Endothelial cell of umbilical vein (primary cell): ENCODE measurements around the gene HID1. TPM values are rescaled to one million over a fixed set of nuclear protein-coding genes. Genes with fewer than 3 reads are reported as not detected.

Experiments
- BruUV-seq: library from RNA; stranded (reverse); fragments of 400-500 nt; replicated peaks from 2 replicates; lab custom pipeline; 2021; lab: Mats Ljungman, UMichigan
- CTCF ChIA-PET: fragments of 300-600, 350-600 bp; sonication (Branson Sonifier 250); formaldehyde crosslinking; loops from one replicate; lab custom pipeline; 2021; ENCODE audit warnings: antibody characterized with exemption, inconsistent platforms; lab: Charles Lee
- POLR2A ChIA-PET: fragments of 300-600, 350-600 bp; sonication (Branson Sonifier 250); formaldehyde crosslinking; loops from one replicate; lab custom pipeline; 2021; ENCODE audit warnings: antibody characterized with exemption, inconsistent platforms; lab: Charles Lee
- DNase-seq: peaks from one replicate; pipeline ENCODE4 v3.0.0-alpha.2; 2011; ENCODE audit warnings: low read depth, low spot score
- FAIRE-seq: peaks from 2 replicates; lab custom pipeline; 2011; peaks lifted over from hg19 to GRCh38; lab: Jason Lieb, UNC
- H2AFZ ChIP-seq: 2 replicates; pipeline ENCODE4 v1.6.0; 2012; ENCODE audit warnings: low read depth, low read length, control low read depth, inconsistent platforms
- H3K27ac ChIP-seq: 2 replicates; pipeline ENCODE4 v1.5.1; 2011; ENCODE audit warnings: low read depth, mild to moderate bottlenecking, control low read depth, low read length, moderate library complexity; ENCODE audit not compliant: insufficient read depth
- H3K27me3 ChIP-seq, 2 experiments: 2 replicates each; pipeline versions ENCODE4 v1.6.0 to v1.6.1; 2011; ENCODE audit warnings: low read length in 2 of 2, mixed read lengths in 1 of 2; ENCODE audit not compliant: control insufficient read depth in 2 of 2, insufficient read depth in 2 of 2
- H3K36me3 ChIP-seq, 2 experiments: 2 replicates in 1 of 2; 3 replicates in 1 of 2; pipeline ENCODE4 v1.5.1; 2011; ENCODE audit warnings: low read length in 2 of 2, mild to moderate bottlenecking in 1 of 2, moderate library complexity in 1 of 2; ENCODE audit not compliant: control insufficient read depth in 2 of 2, insufficient read depth in 2 of 2; ENCODE audit errors: extremely low read depth in 1 of 2
- H3K4me1 ChIP-seq: 3 replicates; pipeline ENCODE4 v1.5.1; 2011; ENCODE audit warnings: mild to moderate bottlenecking, low read length; ENCODE audit not compliant: control insufficient read depth, insufficient read depth; ENCODE audit errors: extremely low read depth
- H3K4me2 ChIP-seq: 2 replicates; pipeline ENCODE4 v1.6.1; 2011; ENCODE audit warnings: low read length, control low read depth, mixed read lengths; ENCODE audit not compliant: insufficient read depth
- H3K4me3 ChIP-seq, 3 experiments: fragments of 200-600 bp in 1 of 3; sonication (generic), shearing (Covaris generic) in 1 of 3; replicated peaks in 1 of 3; 2 replicates each; pipeline ENCODE4 v1.5.1; 2011 to 2016; ENCODE audit warnings: control low read depth in 3 of 3, low read length in 3 of 3, mild to moderate bottlenecking in 2 of 3, inconsistent platforms in 1 of 3, low read depth in 1 of 3, moderate library complexity in 1 of 3; ENCODE audit not compliant: insufficient read depth in 1 of 3
- H3K79me2 ChIP-seq: 2 replicates; pipeline ENCODE4 v1.6.0; 2012; ENCODE audit warnings: low read length, inconsistent platforms; ENCODE audit not compliant: control insufficient read depth, insufficient read depth
- H3K9ac ChIP-seq: replicated peaks from 2 replicates; pipeline ENCODE3; 2011; ENCODE audit warnings: low read length, control low read depth; ENCODE audit not compliant: insufficient read depth; ENCODE audit errors: extremely low read depth
- H3K9me1 ChIP-seq: replicated peaks from 3 replicates; pipeline ENCODE4 v1.6.0; 2011; ENCODE audit warnings: mild to moderate bottlenecking, low read length; ENCODE audit not compliant: control insufficient read depth, insufficient read depth; ENCODE audit errors: extremely low read depth
- H3K9me3 ChIP-seq: replicated peaks from 2 replicates; pipeline ENCODE4 v1.5.1; 2012; ENCODE audit warnings: low read length, inconsistent platforms; ENCODE audit not compliant: control insufficient read depth, insufficient read depth
- H4K20me1 ChIP-seq: replicated peaks from 2 replicates; pipeline ENCODE3; 2011; ENCODE audit warnings: mild to moderate bottlenecking, low read length; ENCODE audit not compliant: control insufficient read depth, insufficient read depth; ENCODE audit errors: extremely low read depth
- CTCF ChIP-seq, 2 donors: IDR thresholded peaks; 1 replicate in 1 of 2; 2 replicates in 1 of 2; pipeline ENCODE4 v1.5.1; 2011; ENCODE audit warnings: low read length in 2 of 2, mild to moderate bottlenecking in 2 of 2, moderate library complexity in 2 of 2, control low read depth in 1 of 2, inconsistent platforms in 1 of 2, low read depth in 1 of 2; ENCODE audit not compliant: insufficient read depth in 1 of 2; ENCODE audit errors: extremely low read depth in 1 of 2
- EZH2 ChIP-seq: IDR thresholded peaks from 2 replicates; pipeline ENCODE4 v1.6.1; 2012; ENCODE audit warnings: borderline replicate concordance, low read depth, mild to moderate bottlenecking, moderate library complexity, low read length, inconsistent platforms; ENCODE audit not compliant: severe bottlenecking
- FOS ChIP-seq: IDR thresholded peaks from 2 replicates; pipeline ENCODE4 v1.6.1; 2011; ENCODE audit warnings: mild to moderate bottlenecking, low read length, moderate library complexity, borderline replicate concordance; ENCODE audit not compliant: insufficient read depth
- GATA2 ChIP-seq: IDR thresholded peaks from 2 replicates; pipeline ENCODE4 v1.7.0; 2011; ENCODE audit warnings: low read depth, mild to moderate bottlenecking, moderate library complexity, mixed read lengths, low read length; ENCODE audit not compliant: insufficient read length, insufficient read depth
- JUN ChIP-seq: IDR thresholded peaks from 2 replicates; pipeline ENCODE4 v1.6.1; 2011; ENCODE audit warnings: borderline replicate concordance, low read depth; ENCODE audit not compliant: insufficient read length, insufficient read depth
- MAX ChIP-seq: IDR thresholded peaks from 2 replicates; pipeline ENCODE4 v1.6.1; 2011; ENCODE audit not compliant: insufficient read depth, insufficient read length
- MYC ChIP-seq: IDR thresholded peaks from one replicate; pipeline ENCODE4 v1.6.1; 2011; ENCODE audit warnings: mild to moderate bottlenecking, low read depth, low read length
- POLR2A ChIP-seq: IDR thresholded peaks from 2 replicates; pipeline ENCODE4 v1.6.1; 2012; ENCODE audit warnings: low read depth, mild to moderate bottlenecking, control low read depth, low read length
- POLR2AphosphoS5 ChIP-seq: IDR thresholded peaks from 2 replicates; pipeline ENCODE4 v1.6.1; 2012; ENCODE audit warnings: low read depth, mild to moderate bottlenecking, control low read depth, low read length, moderate library complexity; ENCODE audit not compliant: insufficient read depth
- dilution Hi-C: fragments of 300-500 bp; cut with MboI; formaldehyde crosslinking; loops from one replicate; pipeline ENCODE4 v1.15.0; 2019; ENCODE audit warnings: low sequenced_read_pairs; ENCODE audit not compliant: extremely low pct_ligation_motif_present
- intact Hi-C: fragments of 100-400 bp; cut with micrococcal nuclease; formaldehyde crosslinking; loops from one replicate; pipeline ENCODE4 v1.10.0; 2022
- polyA plus RNA-seq, 4 experiments: library from polyadenylated mRNA; depleted of rRNA in 3 of 4; stranded (reverse) in 3 of 4; unstranded in 1 of 4; fragments of >200 nt; gene quantifications; 2 replicates each; pipeline versions ENCODE4 v1.2.1 to v1.2.3, GENCODE V29; 2011 to 2012; ENCODE audit warnings: missing spikeins in 1 of 4
- total RNA-seq: library from RNA; stranded (reverse); gene quantifications from 2 replicates; pipeline ENCODE4 v1.2.3, GENCODE V29; 2021

Gene HID1
- total and polyA plus RNA-seq, 2 donors (not counting 3 experiments of a cell fraction or from before 2014, with no cell fraction given): 41.4 to 53.3 TPM

GRCh38 chr17:74938194-74938950, 34.2 kb downstream of the HID1 start:
- ChIA-PET CTCF (interaction anchor here (1.3 to 1.7 kb wide), 2 partner anchors 14 to 23 kb away, joined by 4 read pairs; partner anchors contain the start of gene OTOP2), POLR2A (interaction anchor here (0.6 kb wide), 1 partner anchor 354 kb away, joined by 3 read pairs; no protein-coding TSS in a partner anchor)
- intact Hi-C loops (no loop called here), dilution Hi-C loops (no loop called here)
- H3K27me3 ChIP-seq: peaks cover 38 to 42% of the 10 kb centered on the region in 2 experiments
- TF ChIP-seq CTCF (IDR thresholded peaks at IDR 0.05; ENCODE audit: extremely low read depth in 1 of 2, insufficient read depth in 1 of 2, low read depth in 1 of 2, low read length in 2 of 2): no peak
- no peak for TF ChIP-seq MAX
- no peak for TF ChIP-seq POLR2A
- TF ChIP-seq EZH2: no peak
- no peak for TF ChIP-seq JUN
- no peak for TF ChIP-seq MYC
- no peak for TF ChIP-seq GATA2
- TF ChIP-seq POLR2AphosphoS5: no peak
- TF ChIP-seq FOS: no peak
- H4K20me1 ChIP-seq: no peaks in the 10 kb centered on the region
- H3K9me1 ChIP-seq: no peaks in the 10 kb centered on the region
- no peak overlapping the region for H3K27ac ChIP-seq
- H3K9me3 ChIP-seq: no peaks in the 10 kb centered on the region
- H3K4me3 ChIP-seq: no peak overlapping the region
- no peak overlapping the region for H3K4me2 ChIP-seq
- H3K4me1 ChIP-seq: no peaks in the 10 kb centered on the region
- BruUV-seq: no TSS peak
- H3K79me2 ChIP-seq: no peaks in the 10 kb centered on the region
- H3K36me3 ChIP-seq: no peaks in the 10 kb centered on the region
- DNase-seq (no peak), FAIRE-seq (no peak)
- H2AFZ ChIP-seq: no peak overlapping the region
- H3K9ac ChIP-seq: no peak overlapping the region
